HEK293 (cell line): Measurements from ENCODE around the gene FERMT1.

ENCODE experiments used
- KLF10 ChIP-seq: fragments of 450-650 bp; IDR thresholded peaks from 2 replicates; pipeline ENCODE4 v1.5.1; 2018; ENCODE audit warnings: missing biosample characterization, mild to moderate bottlenecking, missing genetic modification characterization
- OSR2 ChIP-seq: fragments of 450-650 bp; formaldehyde crosslinking; IDR thresholded peaks from 2 replicates; pipeline ENCODE4 v1.5.1; 2016; ENCODE audit warnings: missing biosample characterization, missing genetic modification characterization
- RBAK ChIP-seq: fragments of 450-650 bp; formaldehyde crosslinking; IDR thresholded peaks from 2 replicates; pipeline ENCODE4 v1.5.1; 2016; ENCODE audit warnings: missing biosample characterization, missing genetic modification characterization
- SALL2 ChIP-seq: fragments of 450-650 bp; formaldehyde crosslinking; IDR thresholded peaks from 2 replicates; pipeline ENCODE4 v1.5.0; 2017; ENCODE audit warnings: missing biosample characterization, mild to moderate bottlenecking, missing genetic modification characterization, borderline replicate concordance
- SP2 ChIP-seq: fragments of 450-650 bp; formaldehyde crosslinking; IDR thresholded peaks from 2 replicates; pipeline ENCODE4 v1.5.1; 2016; ENCODE audit warnings: missing biosample characterization, missing genetic modification characterization
- ZBTB7A ChIP-seq: fragments of 450-650 bp; formaldehyde crosslinking; IDR thresholded peaks from 2 replicates; pipeline ENCODE4 v1.5.1; 2016; ENCODE audit warnings: low read depth, missing biosample characterization, missing genetic modification characterization
- ZNF138 ChIP-seq: fragments of 450-650 bp; formaldehyde crosslinking; IDR thresholded peaks from 2 replicates; pipeline ENCODE4 v1.5.1; 2016; ENCODE audit warnings: missing biosample characterization, missing genetic modification characterization, borderline replicate concordance
- ZNF510 ChIP-seq: fragments of 450-650 bp; formaldehyde crosslinking; IDR thresholded peaks from 2 replicates; pipeline ENCODE4 v1.5.1; 2018; ENCODE audit warnings: mild to moderate bottlenecking, missing genetic modification characterization, missing biosample characterization; ENCODE audit not compliant: insufficient replicate concordance
- ZNF629 ChIP-seq: fragments of 450-650 bp; formaldehyde crosslinking; IDR thresholded peaks from 2 replicates; pipeline ENCODE4 v1.5.1; 2017; ENCODE audit warnings: missing biosample characterization, missing genetic modification characterization
- ZNF670 ChIP-seq: fragments of 450-650 bp; formaldehyde crosslinking; IDR thresholded peaks from 2 replicates; pipeline ENCODE4 v1.5.1; 2016; ENCODE audit warnings: missing biosample characterization, missing genetic modification characterization, low read depth
- TF ChIP-seq, protein P1 (sequence below): fragments of 450-650 bp; formaldehyde crosslinking; IDR thresholded peaks from 2 replicates; pipeline ENCODE4 v1.5.1; 2016; ENCODE audit warnings: missing biosample characterization, missing genetic modification characterization, borderline replicate concordance
- TF ChIP-seq, protein P2 (sequence below): fragments of 450-650 bp; formaldehyde crosslinking; IDR thresholded peaks from 2 replicates; pipeline ENCODE4 v1.5.1; 2016; ENCODE audit warnings: missing biosample characterization, missing genetic modification characterization
- TF ChIP-seq, protein P3 (sequence below): fragments of 450-650 bp; formaldehyde crosslinking; IDR thresholded peaks from 2 replicates; pipeline ENCODE4 v1.5.1; 2016; ENCODE audit warnings: missing biosample characterization, missing genetic modification characterization, low read depth

DNA sequence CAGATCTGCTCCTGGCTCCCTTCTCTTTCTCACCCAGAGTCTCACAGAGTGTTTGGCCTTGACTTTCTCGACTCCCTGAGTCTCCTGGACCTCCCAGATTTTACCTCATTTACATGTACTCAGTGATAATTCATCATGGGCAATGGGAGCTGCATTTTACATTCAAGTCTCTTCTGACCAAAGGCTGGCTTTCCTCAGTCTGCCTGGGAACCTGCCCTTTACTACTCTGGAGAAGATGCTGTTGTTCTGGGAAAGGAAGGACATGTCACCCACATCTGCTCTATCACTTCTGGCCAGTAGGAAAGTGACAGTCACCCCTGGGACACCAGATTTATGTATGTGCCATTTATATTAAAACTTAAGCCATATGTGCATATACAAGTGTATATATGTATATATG lies 76.4 kb downstream of the FERMT1 start:
- TF ChIP-seq KLF10 (tag by site-specific recombination) (no peak), ZNF670 (no peak), ZNF138 (tag by site-specific recombination) (no peak), ZNF629 (no peak), ZNF510 (tag by site-specific recombination) (no peak), ZBTB7A (no peak), SALL2 (tag by site-specific recombination) (no peak), RBAK (no peak), SP2 (no peak), OSR2 (tag by site-specific recombination) (no peak)
- TF ChIP-seq, protein P1, sequence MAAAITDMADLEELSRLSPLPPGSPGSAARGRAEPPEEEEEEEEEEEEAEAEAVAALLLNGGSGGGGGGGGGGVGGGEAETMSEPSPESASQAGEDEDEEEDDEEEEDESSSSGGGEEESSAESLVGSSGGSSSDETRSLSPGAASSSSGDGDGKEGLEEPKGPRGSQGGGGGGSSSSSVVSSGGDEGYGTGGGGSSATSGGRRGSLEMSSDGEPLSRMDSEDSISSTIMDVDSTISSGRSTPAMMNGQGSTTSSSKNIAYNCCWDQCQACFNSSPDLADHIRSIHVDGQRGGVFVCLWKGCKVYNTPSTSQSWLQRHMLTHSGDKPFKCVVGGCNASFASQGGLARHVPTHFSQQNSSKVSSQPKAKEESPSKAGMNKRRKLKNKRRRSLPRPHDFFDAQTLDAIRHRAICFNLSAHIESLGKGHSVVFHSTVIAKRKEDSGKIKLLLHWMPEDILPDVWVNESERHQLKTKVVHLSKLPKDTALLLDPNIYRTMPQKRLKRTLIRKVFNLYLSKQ (tag by site-specific recombination) = no peak
- TF ChIP-seq, protein P2, sequence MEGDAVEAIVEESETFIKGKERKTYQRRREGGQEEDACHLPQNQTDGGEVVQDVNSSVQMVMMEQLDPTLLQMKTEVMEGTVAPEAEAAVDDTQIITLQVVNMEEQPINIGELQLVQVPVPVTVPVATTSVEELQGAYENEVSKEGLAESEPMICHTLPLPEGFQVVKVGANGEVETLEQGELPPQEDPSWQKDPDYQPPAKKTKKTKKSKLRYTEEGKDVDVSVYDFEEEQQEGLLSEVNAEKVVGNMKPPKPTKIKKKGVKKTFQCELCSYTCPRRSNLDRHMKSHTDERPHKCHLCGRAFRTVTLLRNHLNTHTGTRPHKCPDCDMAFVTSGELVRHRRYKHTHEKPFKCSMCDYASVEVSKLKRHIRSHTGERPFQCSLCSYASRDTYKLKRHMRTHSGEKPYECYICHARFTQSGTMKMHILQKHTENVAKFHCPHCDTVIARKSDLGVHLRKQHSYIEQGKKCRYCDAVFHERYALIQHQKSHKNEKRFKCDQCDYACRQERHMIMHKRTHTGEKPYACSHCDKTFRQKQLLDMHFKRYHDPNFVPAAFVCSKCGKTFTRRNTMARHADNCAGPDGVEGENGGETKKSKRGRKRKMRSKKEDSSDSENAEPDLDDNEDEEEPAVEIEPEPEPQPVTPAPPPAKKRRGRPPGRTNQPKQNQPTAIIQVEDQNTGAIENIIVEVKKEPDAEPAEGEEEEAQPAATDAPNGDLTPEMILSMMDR (tag by site-specific recombination) = no peak
- TF ChIP-seq, protein P3, sequence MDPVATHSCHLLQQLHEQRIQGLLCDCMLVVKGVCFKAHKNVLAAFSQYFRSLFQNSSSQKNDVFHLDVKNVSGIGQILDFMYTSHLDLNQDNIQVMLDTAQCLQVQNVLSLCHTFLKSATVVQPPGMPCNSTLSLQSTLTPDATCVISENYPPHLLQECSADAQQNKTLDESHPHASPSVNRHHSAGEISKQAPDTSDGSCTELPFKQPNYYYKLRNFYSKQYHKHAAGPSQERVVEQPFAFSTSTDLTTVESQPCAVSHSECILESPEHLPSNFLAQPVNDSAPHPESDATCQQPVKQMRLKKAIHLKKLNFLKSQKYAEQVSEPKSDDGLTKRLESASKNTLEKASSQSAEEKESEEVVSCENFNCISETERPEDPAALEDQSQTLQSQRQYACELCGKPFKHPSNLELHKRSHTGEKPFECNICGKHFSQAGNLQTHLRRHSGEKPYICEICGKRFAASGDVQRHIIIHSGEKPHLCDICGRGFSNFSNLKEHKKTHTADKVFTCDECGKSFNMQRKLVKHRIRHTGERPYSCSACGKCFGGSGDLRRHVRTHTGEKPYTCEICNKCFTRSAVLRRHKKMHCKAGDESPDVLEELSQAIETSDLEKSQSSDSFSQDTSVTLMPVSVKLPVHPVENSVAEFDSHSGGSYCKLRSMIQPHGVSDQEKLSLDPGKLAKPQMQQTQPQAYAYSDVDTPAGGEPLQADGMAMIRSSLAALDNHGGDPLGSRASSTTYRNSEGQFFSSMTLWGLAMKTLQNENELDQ (tag by site-specific recombination) = no peak
